ENCODE results near the gene EMILIN1. TPM values are rescaled to one million over a fixed set of nuclear protein-coding genes. Genes with fewer than 3 reads are reported as not detected.

EMILIN1 gene
- total and polyA plus RNA-seq, 2 of the 8 experiments (the other 6 are each of a cell fraction or from before 2014, with no cell fraction given): 1.9 to 3.0 TPM

GRCh38 chr2:27094353-27094984, 16.1 kb downstream of the EMILIN1 start:
- Histone ChIP-seq H2BK12ac (ENCODE audit: low read depth, low read length) (no peak overlapping the region), H3K56ac (replicated peaks; ENCODE audit: insufficient read length, low read depth, low read length) (no peak overlapping the region), H4K8ac (ENCODE audit: extremely low read depth, insufficient read depth, low read length) (no peak overlapping the region), H3K79me1 (ENCODE audit: low read depth, low read length) (no peaks in the 10 kb centered on the region; the same call in 1 of the 2 replicates), H3K36me3 (ENCODE audit: control insufficient read depth in 2 of 4, insufficient read depth in 4 of 4, low read length in 3 of 4) (no peaks in the 10 kb centered on the region), H3K9me3 (ENCODE audit: insufficient read depth in 2 of 2, low read depth in 1 of 2, low read length in 1 of 2) (no peaks in the 10 kb centered on the region), H4K5ac (ENCODE audit: insufficient read length, low read depth, low read length) (no peak overlapping the region), H3K9ac (replicated peaks in 1 of 4; ENCODE audit: extremely low read depth in 1 of 4, low read depth in 3 of 4, low read length in 3 of 4) (no peak overlapping the region), H2BK5ac (ENCODE audit: low read depth, low read length) (no peak overlapping the region), H3K18ac (ENCODE audit: extremely low read depth, low read length) (no peak overlapping the region), H3K27ac (ENCODE audit: low read depth, low read length) (no peak overlapping the region), H2BK120ac (replicated peaks; ENCODE audit: low read depth, low read length) (no peak overlapping the region), H3K79me2 (ENCODE audit: control insufficient read depth in 1 of 2, insufficient read depth in 2 of 2, low read length in 2 of 2) (no peaks in the 10 kb centered on the region), H3K23me2 (ENCODE audit: low read depth, low read length) (no peaks in the 10 kb centered on the region), H4K20me1 (replicated peaks in 1 of 2; ENCODE audit: control insufficient read depth in 1 of 2, insufficient read depth in 2 of 2, low read length in 2 of 2) (peaks cover 0 to 6% of the 10 kb centered on the region in 2 experiments), H3K4me1 (replicated peaks in 1 of 4; ENCODE audit: control insufficient read depth in 3 of 4, insufficient read depth in 4 of 4, low read length in 3 of 4) (peaks cover 0 to 2% (median under 1%) of the 10 kb centered on the region in 4 experiments; a peak in 2 of 7 replicates), H2BK20ac (ENCODE audit: low read length) (no peak overlapping the region), H3K4me2 (ENCODE audit: insufficient read depth in 1 of 2, low read depth in 2 of 2, low read length in 2 of 2) (no peak overlapping the region), H2AK5ac (ENCODE audit: low read depth, low read length) (no peak overlapping the region), H4K91ac (replicated peaks; ENCODE audit: insufficient read length, low read length) (no peak overlapping the region), H3K27me3 (replicated peaks in 1 of 4; ENCODE audit: control insufficient read depth in 3 of 4, extremely low read depth in 1 of 4, insufficient read depth in 3 of 4, low read length in 3 of 4) (no peaks in the 10 kb centered on the region), H3K4ac (replicated peaks; ENCODE audit: insufficient read length, low read depth, low read length) (no peak overlapping the region), H2BK15ac (ENCODE audit: low read length) (no peak overlapping the region), H2AFZ (ENCODE audit: low read length) (no peak overlapping the region), H3K23ac (ENCODE audit: insufficient read length) (no peak overlapping the region), H3K4me3 (ENCODE audit: extremely low read depth in 1 of 4, insufficient read depth in 2 of 4, low read depth in 3 of 4, low read length in 4 of 4) (no peak overlapping the region), H3K14ac (ENCODE audit: insufficient read length) (no peak overlapping the region)
- ChIA-PET CTCF (ENCODE audit: partially characterized antibody) (interaction anchor here (0.6 to 12.7 kb wide), 11 partner anchors 9 to 157 kb away, joined by 3 to 120 read pairs (median 5); partner anchors contain the start of gene PREB), POLR2A (ENCODE audit: partially characterized antibody) (interaction anchor here (1.1 to 1.5 kb wide), 3 partner anchors 22 to 128 kb away, joined by 3 to 6 read pairs (median 4); no protein-coding TSS in a partner anchor)
- TF ChIP-seq GTF2F1 (IDR thresholded peaks at IDR 0.05; ENCODE audit: borderline replicate concordance, low read depth, low read length) (no peak), NRF1 (IDR thresholded peaks at IDR 0.05; ENCODE audit: low read depth, low read length) (no peak), KDM1A (IDR thresholded peaks at IDR 0.05; ENCODE audit: borderline replicate concordance, low read length) (no peak), MAFK (IDR thresholded peaks at IDR 0.05; ENCODE audit: low read depth, low read length) (no peak), E2F6 (IDR thresholded peaks at IDR 0.05) (no peak), JUND (IDR thresholded peaks at IDR 0.05; ENCODE audit: low read length) (no peak), KDM4A (IDR thresholded peaks at IDR 0.05; ENCODE audit: low read depth, low read length, severe bottlenecking) (no peak)
- 96% methylated on average over 24 of the region's 24 CpGs; no CpG with 5 or more reads in 1 of the 2 experiments for WGBS, 2 experiments (ENCODE audit: extremely low coverage in 1 of 2, insufficient coverage in 1 of 2, insufficient read length in 1 of 2, insufficient replicate concordance in 2 of 2, low coverage in 1 of 2, low lambda C conversion rate in 2 of 2, missing lambda C conversion rate in 1 of 2)
- FAIRE-seq (no peak), DNase-seq (ENCODE audit: low read depth in 1 of 2, low spot score in 2 of 2) (no peak)

Measured in H1 (cell line).